Stomach (tissue), 4 donors: ENCODE results near the gene KRT76.

ENCODE experiments used
- POLR2A ChIP-seq, 4 donors: fragments of 450-650 bp; IDR thresholded peaks; one replicate each; pipeline ENCODE4 v1.6.1; 2016; ENCODE audit warnings: antibody characterized with exemption in 4 of 4, control low read depth in 2 of 4, mild to moderate bottlenecking in 1 of 4, moderate library complexity in 1 of 4
- POLR2AphosphoS5 ChIP-seq, 3 donors: sonication (generic); formaldehyde crosslinking; IDR thresholded peaks; one replicate each; pipeline ENCODE4 v1.6.1; 2016; ENCODE audit warnings: antibody characterized with exemption in 3 of 3

DNA sequence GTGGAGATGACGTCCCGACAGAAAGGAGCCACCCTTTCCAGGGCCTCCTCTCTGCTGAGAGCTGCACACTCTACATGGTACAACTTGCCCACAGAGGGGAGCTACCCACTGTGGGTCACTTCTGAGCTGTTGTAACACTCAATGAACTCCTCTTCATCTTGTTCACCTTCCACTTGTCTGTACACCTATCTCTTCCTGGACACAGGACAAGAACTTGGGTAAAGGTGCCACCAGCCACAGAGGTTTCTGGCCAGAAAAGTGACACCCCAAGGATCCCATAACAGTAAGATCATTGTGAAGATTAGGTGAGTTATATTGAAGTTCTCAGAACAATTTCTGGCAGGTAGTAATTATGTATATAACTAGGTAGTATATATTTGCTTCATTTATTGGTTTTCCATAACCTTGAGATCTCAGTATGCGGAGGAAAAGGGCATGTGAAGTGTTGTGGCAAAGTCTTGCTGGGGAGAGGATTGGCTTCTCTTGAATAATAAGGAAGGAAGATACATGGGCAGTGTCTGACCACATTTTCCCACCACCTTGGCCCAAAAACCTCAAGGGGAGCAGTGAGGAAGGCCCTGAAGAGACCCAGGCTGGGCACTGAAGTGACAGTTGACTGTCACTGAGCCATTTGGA lies 34.2 kb downstream of the KRT76 start:
- TF ChIP-seq POLR2A (IDR thresholded peaks at IDR 0.05) (no peak), POLR2AphosphoS5 (IDR thresholded peaks at IDR 0.05) (no peak)
